HG03097 (cell line): ENCODE data around the gene ISOC2.
"Not testable (repeated sequence)": the region's sequence is repeated elsewhere in the genome, so short reads cannot be mapped to it uniquely, and the experiment has no call there.

Experiments used
- ATAC-seq: cut with Tn5 transposase; IDR thresholded peaks from one replicate; pipeline ENCODE4 v1.9.1; 2021; ENCODE audit not compliant: unreplicated experiment, low FRiP score

ISOC2 gene

GRCh38 chr19:55443824-55444480 lies 17.5 kb downstream of the ISOC2 start:
- no peak for ATAC-seq

GRCh38 chr19:55443045-55443823 lies 18.2 kb downstream of the ISOC2 start, which contains the start of gene SHISA7:
Gene SHISA7, minus strand, starts transcription at chr19:55443300. Its CDS starts 437 bp downstream, at chr19:55442863.
- ATAC-seq: no peak

- no peak for ATAC-seq
Measured at GRCh38 chr19:55442372-55442961, 19.0 kb downstream of the ISOC2 start.

GRCh38 chr19:55441692-55442321 lies 19.6 kb downstream of the ISOC2 start:
- no peak for ATAC-seq

GRCh38 chr19:55441319-55441691 lies 20.1 kb downstream of the ISOC2 start:
- ATAC-seq: no peak

GRCh38 chr19:55440411-55441105 lies 20.9 kb downstream of the ISOC2 start:
- no peak for ATAC-seq

- no peak for ATAC-seq
Measured at GRCh38 chr19:55439052-55439451, 22.4 kb downstream of the ISOC2 start.

GRCh38 chr19:55437410-55437809 lies 24.0 kb downstream of the ISOC2 start:
- no peak for ATAC-seq

GRCh38 chr19:55436847-55437246 lies 24.6 kb downstream of the ISOC2 start:
- ATAC-seq: no peak

- no peak for ATAC-seq
Measured at GRCh38 chr19:55435020-55435419, 26.4 kb downstream of the ISOC2 start.

- no peak for ATAC-seq
Measured at GRCh38 chr19:55434356-55434919, 27.0 kb downstream of the ISOC2 start.

- no peak for ATAC-seq
Measured at GRCh38 chr19:55433292-55433691, 28.1 kb downstream of the ISOC2 start.

GRCh38 chr19:55432241-55432959 lies 29.0 kb downstream of the ISOC2 start:
- ATAC-seq: no peak

GRCh38 chr19:55431183-55431582 lies 30.3 kb downstream of the ISOC2 start:
- ATAC-seq: no peak

- ATAC-seq: no peak
Measured at GRCh38 chr19:55426042-55426441, 35.4 kb downstream of the ISOC2 start.

- ATAC-seq: no peak
Measured at GRCh38 chr19:55424518-55424917, 36.9 kb downstream of the ISOC2 start.

- ATAC-seq: no peak
Measured at GRCh38 chr19:55423225-55424005, 38.0 kb downstream of the ISOC2 start.

GRCh38 chr19:55421281-55421680 lies 40.2 kb downstream of the ISOC2 start:
- not testable (repeated sequence) for ATAC-seq
